Epithelial cell of proximal tubule (primary cell): ENCODE results near the gene SLC16A5. TPM values are rescaled to one million over a fixed set of nuclear protein-coding genes. Genes with fewer than 3 reads are reported as not detected.
A peak's percentile ranks its signal among the peaks of the same experiment; 100 is the strongest.

Source experiments
- DNase-seq: peaks from one replicate; pipeline ENCODE4 v3.0.0-alpha.2; 2011; ENCODE audit warnings: low read depth
- H3K4me3 ChIP-seq: 2 replicates; pipeline ENCODE4 v1.5.1; 2011; ENCODE audit warnings: low read depth, mild to moderate bottlenecking, low read length
- total RNA-seq: library from RNA; depleted of rRNA; stranded (reverse); fragments of >200 nt; gene quantifications from 2 replicates; pipeline ENCODE4 v1.2.3, GENCODE V29; 2015
- TF ChIP-seq, protein P1 (sequence below): conservative IDR thresholded peaks from 2 replicates; pipeline ENCODE4 v1.5.1; 2012; ENCODE audit warnings: low read depth, mild to moderate bottlenecking, low read length

SLC16A5 gene
- total RNA-seq, 1 donor from 2014 or later: 15.9 TPM

GRCh38 chr17:75073618-75074047 is 14.1 kb upstream of the SLC16A5 start:
- H3K4me3 ChIP-seq: no peak overlapping the region
- TF ChIP-seq, protein P1, sequence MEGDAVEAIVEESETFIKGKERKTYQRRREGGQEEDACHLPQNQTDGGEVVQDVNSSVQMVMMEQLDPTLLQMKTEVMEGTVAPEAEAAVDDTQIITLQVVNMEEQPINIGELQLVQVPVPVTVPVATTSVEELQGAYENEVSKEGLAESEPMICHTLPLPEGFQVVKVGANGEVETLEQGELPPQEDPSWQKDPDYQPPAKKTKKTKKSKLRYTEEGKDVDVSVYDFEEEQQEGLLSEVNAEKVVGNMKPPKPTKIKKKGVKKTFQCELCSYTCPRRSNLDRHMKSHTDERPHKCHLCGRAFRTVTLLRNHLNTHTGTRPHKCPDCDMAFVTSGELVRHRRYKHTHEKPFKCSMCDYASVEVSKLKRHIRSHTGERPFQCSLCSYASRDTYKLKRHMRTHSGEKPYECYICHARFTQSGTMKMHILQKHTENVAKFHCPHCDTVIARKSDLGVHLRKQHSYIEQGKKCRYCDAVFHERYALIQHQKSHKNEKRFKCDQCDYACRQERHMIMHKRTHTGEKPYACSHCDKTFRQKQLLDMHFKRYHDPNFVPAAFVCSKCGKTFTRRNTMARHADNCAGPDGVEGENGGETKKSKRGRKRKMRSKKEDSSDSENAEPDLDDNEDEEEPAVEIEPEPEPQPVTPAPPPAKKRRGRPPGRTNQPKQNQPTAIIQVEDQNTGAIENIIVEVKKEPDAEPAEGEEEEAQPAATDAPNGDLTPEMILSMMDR: no peak
- DNase-seq: no peak

GRCh38 chr17:75074532-75074931 is 13.2 kb upstream of the SLC16A5 start:
- H3K4me3 ChIP-seq: no peak overlapping the region
- no peak for DNase-seq
- TF ChIP-seq, protein P1: no peak

- TF ChIP-seq, protein P1: no peak
- no peak overlapping the region for H3K4me3 ChIP-seq
- DNase-seq: no peak
Observed at GRCh38 chr17:75075597-75076336, 12.0 kb upstream of the SLC16A5 start.

DNA sequence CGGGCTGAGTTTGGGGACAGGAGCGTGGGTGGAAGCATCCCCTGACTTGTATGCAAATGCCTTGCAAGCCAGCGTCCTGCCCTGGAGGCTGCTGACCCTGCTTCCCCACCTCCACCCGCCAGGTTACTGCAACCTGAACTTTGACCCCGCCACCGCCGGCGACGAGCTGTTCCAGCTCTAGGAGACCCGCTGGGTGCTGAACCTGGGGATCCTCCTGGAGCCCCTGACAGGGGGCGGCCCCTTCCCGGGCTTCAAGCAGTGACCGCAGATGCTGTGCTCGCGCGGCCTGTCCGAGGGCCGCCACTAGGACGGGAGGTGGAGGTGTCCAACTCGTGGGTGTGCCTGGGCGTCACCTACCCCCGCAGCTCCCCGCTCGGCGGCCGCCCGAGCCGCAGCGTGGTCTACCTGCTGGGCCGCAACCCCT is 10.7 kb upstream of the SLC16A5 start:
- TF ChIP-seq, protein P1: no peak
- no peak for DNase-seq
- peak overlapping the region; percentile 32 for H3K4me3 ChIP-seq

- TF ChIP-seq, protein P1: no peak
- no peak for DNase-seq
- peak overlapping the region; percentile 32 for H3K4me3 ChIP-seq
Observed at GRCh38 chr17:75077496-75078283, 10.1 kb upstream of the SLC16A5 start.

DNA sequence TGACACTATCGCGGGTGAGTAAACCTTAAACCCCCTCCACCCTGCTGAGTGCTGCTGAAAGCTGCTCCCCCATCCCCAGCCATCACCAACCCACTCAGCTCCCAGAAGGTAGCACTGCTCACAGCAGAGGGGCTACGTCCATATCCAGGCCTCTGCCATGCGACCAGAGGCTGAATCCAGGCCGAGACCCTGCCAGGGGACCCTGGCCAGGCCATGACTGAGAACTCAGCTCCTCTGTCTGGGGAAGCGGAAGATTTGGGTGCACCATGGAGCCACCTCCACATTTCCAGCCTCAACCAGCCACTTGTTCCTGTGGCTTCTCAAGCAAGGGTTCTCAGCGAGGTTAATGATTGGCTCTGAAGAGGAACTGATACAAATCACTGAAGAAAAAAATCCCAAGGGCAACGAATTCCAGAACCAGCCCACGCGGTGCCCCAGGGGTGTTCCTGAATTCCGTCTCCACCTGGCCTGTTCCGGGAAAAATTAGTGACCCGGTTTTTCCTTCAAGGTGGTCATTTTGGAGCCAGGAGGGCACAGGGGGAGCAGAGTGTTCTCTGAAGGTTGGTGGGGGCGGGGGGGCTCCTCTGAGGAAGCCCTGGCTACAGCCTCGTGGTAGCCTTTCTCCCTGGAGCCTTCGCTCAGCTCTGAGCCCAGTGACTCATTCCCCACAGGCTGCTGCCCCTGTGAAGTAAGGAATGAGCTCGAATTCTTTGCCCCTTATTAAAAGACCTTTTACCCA is 9.3 kb upstream of the SLC16A5 start:
- H3K4me3 ChIP-seq: peak overlapping the region; percentile 32
- peak; percentile 88 for DNase-seq
- TF ChIP-seq, protein P1: no peak
